Measurements from ENCODE around the gene AFP.

The AFP gene

DNA sequence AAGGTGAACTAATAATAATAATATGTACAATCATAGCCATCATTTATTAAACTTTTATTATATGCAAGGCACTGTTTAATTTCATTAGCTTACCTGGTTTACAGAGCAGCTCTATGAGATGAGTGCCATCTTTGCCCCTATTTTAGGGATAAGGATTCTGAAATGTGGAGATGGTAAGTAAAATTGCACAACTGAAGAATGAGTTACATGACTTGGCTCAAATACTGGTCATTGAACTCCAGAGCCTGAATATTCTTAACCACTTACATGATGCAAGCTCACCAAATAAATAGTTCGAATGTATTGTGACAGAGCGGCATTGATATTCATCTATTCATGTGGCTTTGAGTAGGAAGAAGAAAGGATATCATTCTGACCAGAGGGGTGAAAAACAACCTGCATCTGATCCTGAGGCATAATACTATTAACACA lies 20.2 kb upstream of the AFP start:
- no peak for DNase-seq

DNA sequence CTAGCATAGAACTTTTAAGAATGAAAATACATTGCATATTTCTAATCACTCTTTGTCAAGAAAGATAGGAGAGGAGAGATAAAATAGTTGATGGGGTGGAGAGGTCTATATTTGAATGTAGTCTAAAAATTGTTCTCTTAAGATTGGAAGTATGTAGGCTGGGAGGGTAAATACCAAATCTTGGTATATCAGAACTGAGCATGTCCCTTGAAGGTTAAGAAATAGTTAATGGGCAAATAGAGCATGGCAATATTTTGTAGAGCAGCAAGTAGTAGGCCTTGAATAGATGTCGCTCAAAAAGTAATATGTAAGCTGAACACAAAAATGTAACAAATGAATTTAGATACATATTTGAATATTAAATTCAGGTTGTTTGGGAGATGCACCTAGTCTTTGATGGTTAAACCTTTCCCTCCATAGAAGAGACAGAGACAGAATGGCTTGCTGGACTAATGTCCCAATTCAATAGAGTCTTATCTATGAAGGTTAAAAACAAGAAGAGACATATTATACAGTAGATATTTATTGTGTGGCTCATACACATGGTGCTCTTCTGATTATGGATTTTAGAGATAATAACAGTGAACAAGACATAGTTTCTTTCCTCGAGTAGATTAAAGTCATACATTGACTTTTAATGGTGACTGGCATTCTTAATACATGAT lies 19.5 kb upstream of the AFP start:
- no peak for DNase-seq

- DNase-seq = no peak
Observed at GRCh38 chr4:73417342-73417741, 18.7 kb upstream of the AFP start.

DNA sequence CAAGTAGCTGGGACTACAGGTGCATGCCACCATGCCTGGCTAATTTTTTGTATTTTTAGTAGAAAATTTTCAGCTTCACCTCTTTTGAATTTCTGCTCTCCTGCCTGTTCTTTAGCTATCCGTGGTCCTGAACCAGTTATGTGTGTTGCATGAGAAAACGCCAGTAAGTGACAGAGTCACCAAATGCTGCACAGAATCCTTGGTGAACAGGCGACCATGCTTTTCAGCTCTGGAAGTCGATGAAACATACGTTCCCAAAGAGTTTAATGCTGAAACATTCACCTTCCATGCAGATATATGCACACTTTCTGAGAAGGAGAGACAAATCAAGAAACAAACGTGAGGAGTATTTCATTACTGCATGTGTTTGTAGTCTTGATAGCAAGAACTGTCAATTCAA lies 18.0 kb upstream of the AFP start:
- DNase-seq = no peak

GRCh38 chr4:73418677-73419076 lies 17.3 kb upstream of the AFP start:
- no peak for DNase-seq

DNA sequence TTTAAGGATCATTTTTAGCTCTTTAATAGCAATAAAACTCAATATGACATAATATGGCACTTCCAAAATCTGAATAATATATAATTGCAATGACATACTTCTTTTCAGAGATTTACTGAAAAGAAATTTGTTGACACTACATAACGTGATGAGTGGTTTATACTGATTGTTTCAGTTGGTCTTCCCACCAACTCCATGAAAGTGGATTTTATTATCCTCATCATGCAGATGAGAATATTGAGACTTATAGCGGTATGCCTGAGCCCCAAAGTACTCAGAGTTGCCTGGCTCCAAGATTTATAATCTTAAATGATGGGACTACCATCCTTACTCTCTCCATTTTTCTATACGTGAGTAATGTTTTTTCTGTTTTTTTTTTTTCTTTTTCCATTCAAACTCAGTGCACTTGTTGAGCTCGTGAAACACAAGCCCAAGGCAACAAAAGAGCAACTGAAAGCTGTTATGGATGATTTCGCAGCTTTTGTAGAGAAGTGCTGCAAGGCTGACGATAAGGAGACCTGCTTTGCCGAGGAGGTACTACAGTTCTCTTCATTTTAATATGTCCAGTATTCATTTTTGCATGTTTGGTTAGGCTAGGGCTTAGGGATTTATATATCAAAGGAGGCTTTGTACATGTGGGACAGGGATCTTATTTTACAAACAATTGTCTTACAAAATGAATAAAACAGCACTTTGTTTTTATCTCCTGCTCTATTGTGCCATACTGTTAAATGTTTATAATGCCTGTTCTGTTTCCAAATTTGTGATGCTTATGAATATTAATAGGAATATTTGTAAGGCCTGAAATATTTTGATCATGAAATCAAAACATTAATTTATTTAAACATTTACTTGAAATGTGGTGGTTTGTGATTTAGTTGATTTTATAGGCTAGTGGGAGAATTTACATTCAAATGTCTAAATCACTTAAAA lies 16.6 kb upstream of the AFP start:
- DNase-seq = no peak

- no peak for DNase-seq
Observed at GRCh38 chr4:73420615-73421014, 15.4 kb upstream of the AFP start.

DNA sequence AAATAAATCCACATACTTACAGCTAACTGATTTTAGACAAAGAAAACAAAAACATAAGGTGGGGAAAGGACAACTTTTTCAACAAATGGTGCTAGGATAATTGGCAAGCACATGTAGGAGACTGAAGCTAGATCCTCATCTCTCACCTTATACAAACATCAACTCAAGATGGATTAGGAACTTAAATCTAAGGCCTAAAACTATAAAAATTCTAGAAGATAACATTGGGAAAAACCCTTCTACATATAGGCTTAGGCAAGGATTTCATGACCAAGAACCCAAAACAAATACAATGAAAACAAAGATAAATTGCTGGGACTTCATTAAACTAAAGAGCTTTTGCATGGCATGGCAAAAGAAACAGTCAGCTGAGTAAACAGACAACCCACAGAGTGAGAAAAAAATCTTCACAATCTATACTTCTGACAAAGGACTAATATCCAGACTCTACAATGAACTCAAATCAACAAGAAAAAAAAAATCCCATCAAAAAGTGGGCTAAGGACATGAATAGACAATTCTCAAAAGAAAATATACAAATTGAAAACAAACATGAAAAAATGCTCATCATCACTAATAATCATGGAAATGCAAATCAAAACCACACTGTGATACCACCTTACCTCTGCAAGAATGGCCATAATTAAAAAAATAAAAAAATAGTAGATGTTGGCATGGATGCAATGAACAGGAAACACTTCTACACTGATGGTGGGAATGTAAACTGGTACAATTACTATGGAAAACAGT lies 14.1 kb upstream of the AFP start:
- DNase-seq = no peak

- DNase-seq = no peak
Observed at GRCh38 chr4:73422458-73422752, 13.6 kb upstream of the AFP start.

- DNase-seq = no peak
Observed at GRCh38 chr4:73423184-73423583, 12.8 kb upstream of the AFP start.

- no peak for DNase-seq
Observed at GRCh38 chr4:73426666-73427065, 9.4 kb upstream of the AFP start.

- DNase-seq = no peak
Observed at GRCh38 chr4:73429118-73429517, 6.9 kb upstream of the AFP start.

GRCh38 chr4:73429826-73430587 lies 6.0 kb upstream of the AFP start:
- no peak for DNase-seq

DNA sequence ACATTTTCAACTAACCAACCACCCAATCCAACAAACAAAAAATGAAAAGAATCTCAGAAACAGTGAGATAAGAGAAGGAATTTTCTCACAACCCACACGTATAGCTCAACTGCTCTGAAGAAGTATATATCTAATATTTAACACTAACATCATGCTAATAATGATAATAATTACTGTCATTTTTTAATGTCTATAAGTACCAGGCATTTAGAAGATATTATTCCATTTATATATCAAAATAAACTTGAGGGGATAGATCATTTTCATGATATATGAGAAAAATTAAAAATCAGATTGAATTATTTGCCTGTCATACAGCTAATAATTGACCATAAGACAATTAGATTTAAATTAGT lies 4.2 kb upstream of the AFP start:
- no peak for DNase-seq

DNA sequence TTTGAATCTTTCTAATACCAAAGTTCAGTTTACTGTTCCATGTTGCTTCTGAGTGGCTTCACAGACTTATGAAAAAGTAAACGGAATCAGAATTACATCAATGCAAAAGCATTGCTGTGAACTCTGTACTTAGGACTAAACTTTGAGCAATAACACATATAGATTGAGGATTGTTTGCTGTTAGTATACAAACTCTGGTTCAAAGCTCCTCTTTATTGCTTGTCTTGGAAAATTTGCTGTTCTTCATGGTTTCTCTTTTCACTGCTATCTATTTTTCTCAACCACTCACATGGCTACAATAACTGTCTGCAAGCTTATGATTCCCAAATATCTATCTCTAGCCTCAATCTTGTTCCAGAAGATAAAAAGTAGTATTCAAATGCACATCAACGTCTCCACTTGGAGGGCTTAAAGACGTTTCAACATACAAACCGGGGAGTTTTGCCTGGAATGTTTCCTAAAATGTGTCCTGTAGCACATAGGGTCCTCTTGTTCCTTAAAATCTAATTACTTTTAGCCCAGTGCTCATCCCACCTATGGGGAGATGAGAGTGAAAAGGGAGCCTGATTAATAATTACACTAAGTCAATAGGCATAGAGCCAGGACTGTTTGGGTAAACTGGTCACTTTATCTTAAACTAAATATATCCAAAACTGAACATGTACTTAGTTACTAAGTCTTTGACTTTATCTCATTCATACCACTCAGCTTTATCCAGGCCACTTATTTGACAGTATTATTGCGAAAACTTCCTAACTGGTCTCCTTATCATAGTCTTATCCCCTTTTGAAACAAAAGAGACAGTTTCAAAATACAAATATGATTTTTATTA lies 3.6 kb upstream of the AFP start:
- no peak for DNase-seq

GRCh38 chr4:73433140-73433539 lies 2.9 kb upstream of the AFP start:
- no peak for DNase-seq

GRCh38 chr4:73434311-73434710 lies 1.7 kb upstream of the AFP start:
- no peak for DNase-seq

- DNase-seq = no peak
Observed at GRCh38 chr4:73436674-73437557, 895 bp downstream of the AFP start.

GRCh38 chr4:73437558-73437956 lies 1.5 kb downstream of the AFP start:
- no peak for DNase-seq

DNA sequence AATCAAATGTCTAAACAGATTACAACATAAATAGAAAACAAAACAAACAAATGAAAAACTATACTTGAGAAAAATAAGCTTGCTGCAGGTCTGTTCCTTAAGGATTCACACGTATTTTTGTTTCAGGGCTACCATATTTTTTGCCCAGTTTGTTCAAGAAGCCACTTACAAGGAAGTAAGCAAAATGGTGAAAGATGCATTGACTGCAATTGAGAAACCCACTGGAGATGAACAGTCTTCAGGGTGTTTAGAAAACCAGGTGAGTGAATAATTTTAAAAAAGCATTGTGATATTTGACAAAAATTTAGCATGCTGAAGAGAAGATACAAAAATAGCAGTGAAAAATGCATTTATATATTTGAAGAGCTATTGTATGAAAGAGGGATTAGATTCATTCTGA lies 2.0 kb downstream of the AFP start:
- no peak for DNase-seq

DNA sequence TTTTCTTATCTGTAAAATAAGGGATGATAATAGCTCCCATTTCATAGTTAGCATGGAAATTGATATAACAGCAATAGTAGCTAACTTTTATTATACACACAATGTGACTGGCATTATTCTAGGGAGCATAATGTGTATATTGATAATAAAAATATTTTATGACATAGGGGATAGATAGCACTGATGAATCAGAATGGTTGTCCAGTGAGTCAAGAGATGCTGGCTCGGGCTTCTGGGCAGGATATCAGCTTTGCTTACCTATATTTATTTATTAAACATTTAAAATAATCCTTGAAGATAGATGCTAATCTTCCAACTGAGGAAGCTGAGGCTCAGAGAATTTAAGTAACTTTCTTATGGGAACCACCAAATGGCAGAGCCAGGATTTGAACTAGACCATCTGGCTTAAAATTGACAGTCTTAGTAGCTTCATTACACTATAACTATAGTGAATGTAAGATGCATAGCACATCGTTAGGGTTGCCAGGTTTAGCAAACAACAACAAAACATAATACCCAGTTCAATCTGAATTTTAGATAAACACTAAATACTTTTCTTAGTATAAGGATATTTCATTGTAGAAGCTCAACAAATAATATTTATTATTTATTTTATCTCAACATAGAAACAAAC lies 2.7 kb downstream of the AFP start:
- DNase-seq = no peak
